Gastroesophageal sphincter (tissue), 3 donors: ENCODE measurements around the gene PHRF1.

Source experiments
- CTCF ChIP-seq, 4 experiments: fragments of 200-600 bp in 2 of 4; fragments of 450-650 bp in 2 of 4; sonication (generic) in 1 of 4; IDR thresholded peaks; one replicate each; pipeline ENCODE4 v1.5.1; 2017 to 2019; ENCODE audit warnings: antibody characterized with exemption in 4 of 4, mild to moderate bottlenecking in 2 of 4, moderate library complexity in 2 of 4
- EP300 ChIP-seq: sonication (generic); formaldehyde crosslinking; IDR thresholded peaks from one replicate; pipeline ENCODE4 v1.6.1; 2017; ENCODE audit warnings: antibody characterized with exemption, mild to moderate bottlenecking
- POLR2A ChIP-seq, 2 donors: fragments of 450-650 bp; IDR thresholded peaks; one replicate each; pipeline ENCODE4 v1.6.1; 2017; ENCODE audit warnings: antibody characterized with exemption in 2 of 2, mild to moderate bottlenecking in 2 of 2, moderate library complexity in 1 of 2
- POLR2AphosphoS5 ChIP-seq: sonication (generic); formaldehyde crosslinking; IDR thresholded peaks from one replicate; pipeline ENCODE4 v1.6.1; 2017; ENCODE audit warnings: antibody characterized with exemption

- TF ChIP-seq POLR2AphosphoS5, result no peak
- TF ChIP-seq CTCF (IDR thresholded peaks at IDR 0.05), result no peak
- TF ChIP-seq POLR2A (IDR thresholded peaks at IDR 0.05), result no peak
- TF ChIP-seq EP300, result no peak
These were observed 37.7 kb upstream of the PHRF1 start for GRCh38 chr11:538431-539051.
